ENCODE results near the gene HSPA12B. TPM values are rescaled to one million over a fixed set of nuclear protein-coding genes. Genes with fewer than 3 reads are reported as not detected.
A peak's percentile ranks its signal among the peaks of the same experiment; 100 is the strongest.

The HSPA12B gene
- total RNA-seq, 1 experiment from 2014 or later, result 0.21 TPM

- in situ Hi-C loops (cut with HindIII; ENCODE audit: low pct_unique_long_range_greater_than_20kb, low sequenced_read_pairs), result no loop called here
- no peak for TF ChIP-seq SIN3A (IDR thresholded peaks at IDR 0.05; ENCODE audit: borderline replicate concordance, insufficient read depth, low read depth, low read length)
- no peak for TF ChIP-seq TCF7L2 (IDR thresholded peaks at IDR 0.05; ENCODE audit: low read depth, low read length)
- peak; percentile 90 for TF ChIP-seq CTCF (IDR thresholded peaks at IDR 0.05)
- ChIA-PET CTCF (interaction anchor here (0.5 to 1.5 kb wide), 10 partner anchors 9 to 284 kb away, joined by 3 to 10 read pairs (median 4); partner anchors contain the start of gene SPEF1), POLR2A (interaction anchor here (0.5 kb wide), 1 partner anchor 127 kb away, joined by 6 read pairs; no protein-coding TSS in a partner anchor)
- Histone ChIP-seq H3K27me3 (ENCODE audit: control insufficient read depth, insufficient read depth, low read length) (no peaks in the 10 kb centered on the region), H3K36me3 (ENCODE audit: control insufficient read depth, insufficient read depth, low read length) (no peaks in the 10 kb centered on the region), H3K9me3 (ENCODE audit: control insufficient read depth, insufficient read depth, low read depth, low read length) (no peaks in the 10 kb centered on the region), H3K27ac (ENCODE audit: low read length) (no peak overlapping the region), H3K4me1 (ENCODE audit: control insufficient read depth, insufficient read depth, low read length) (no peaks in the 10 kb centered on the region), H3K4me3 (ENCODE audit: low read depth in 2 of 2, low read length in 2 of 2) (no peak overlapping the region)
- no peak for DNase-seq (ENCODE audit: low read depth, low spot score)
- ATAC-seq, result peak; percentile 92
- no TSS peak for BruUV-seq (replicated peaks)
- intact Hi-C loops (cut with micrococcal nuclease; ENCODE audit: unreplicated experiment), result no loop called here
These were observed 16.2 kb upstream of the HSPA12B start for GRCh38 chr20:3716195-3716834.

- TF ChIP-seq TCF7L2 (IDR thresholded peaks at IDR 0.05; ENCODE audit: low read depth, low read length) (no peak), REST (IDR thresholded peaks at IDR 0.05; ENCODE audit: insufficient read depth in 1 of 2, low read depth in 2 of 2, low read length in 1 of 2) (no peak), CTCF (IDR thresholded peaks at IDR 0.05) (no peak), POLR2AphosphoS5 (IDR thresholded peaks at IDR 0.05; ENCODE audit: low read depth, low read length) (no peak)
- in situ Hi-C loops (cut with HindIII; ENCODE audit: low pct_unique_long_range_greater_than_20kb, low sequenced_read_pairs), result no loop called here
- ChIA-PET CTCF (no interaction called here), POLR2A (no interaction called here)
- Histone ChIP-seq H3K9me3 (ENCODE audit: control insufficient read depth, insufficient read depth, low read depth, low read length) (no peaks in the 10 kb centered on the region), H3K4me3 (ENCODE audit: low read depth in 2 of 2, low read length in 2 of 2) (no peak overlapping the region), H3K36me3 (ENCODE audit: control insufficient read depth, insufficient read depth, low read length) (no peaks in the 10 kb centered on the region), H3K4me1 (ENCODE audit: control insufficient read depth, insufficient read depth, low read length) (no peaks in the 10 kb centered on the region), H3K27me3 (ENCODE audit: control insufficient read depth, insufficient read depth, low read length) (no peaks in the 10 kb centered on the region), H3K27ac (ENCODE audit: low read length) (no peak overlapping the region)
- intact Hi-C loops (cut with micrococcal nuclease; ENCODE audit: unreplicated experiment), result no loop called here
- no peak for DNase-seq (ENCODE audit: low read depth, low spot score)
- ATAC-seq, result no peak
- no TSS peak for BruUV-seq (replicated peaks)
These were observed 13.4 kb upstream of the HSPA12B start for GRCh38 chr20:3719046-3719445.
